HFFc6 (cell line): ENCODE measurements around the gene SUCNR1. TPM values are rescaled to one million over a fixed set of nuclear protein-coding genes. Genes with fewer than 3 reads are reported as not detected.
"Not testable (repeated sequence)": the region's sequence is repeated elsewhere in the genome, so short reads cannot be mapped to it uniquely, and the experiment has no call there.

Experiments used
- DNase-seq: peaks from one replicate; pipeline ENCODE4 v3.0.0-alpha.2; 2018
- H3K27ac Mint-ChIP-seq: 2 replicates; pipeline ENCODE4 v1.8.0; 2020; ENCODE audit warnings: mild to moderate bottlenecking, mixed read lengths
- H3K27me3 Mint-ChIP-seq: 2 replicates; pipeline ENCODE4 v1.8.0; 2021; ENCODE audit warnings: mild to moderate bottlenecking, moderate library complexity, mixed read lengths; ENCODE audit not compliant: insufficient read depth
- H3K36me3 Mint-ChIP-seq: 2 replicates; pipeline ENCODE4 v1.8.0; 2021; ENCODE audit warnings: low read depth, mixed read lengths
- H3K4me1 Mint-ChIP-seq: 2 replicates; pipeline ENCODE4 v1.8.0; 2020; ENCODE audit warnings: low read depth, mixed read lengths
- H3K4me3 Mint-ChIP-seq: 2 replicates; pipeline ENCODE4 v1.8.0; 2020; ENCODE audit warnings: mild to moderate bottlenecking, moderate library complexity, mixed read lengths
- H3K9me3 Mint-ChIP-seq: 2 replicates; pipeline ENCODE4 v1.8.0; 2020; ENCODE audit warnings: mild to moderate bottlenecking, mixed read lengths
- CTCF ChIP-seq: fragments of 200-600 bp; sonication (generic); IDR thresholded peaks from 2 replicates; pipeline ENCODE4 v1.5.0; 2021; ENCODE audit warnings: antibody characterized with exemption, mild to moderate bottlenecking
- total RNA-seq, 6 experiments: library from RNA; stranded (reverse); fragmentation: NEBNext Ultra II Directional; extraction: Animal tissue kit (Norgen Biotek cat#: 25700); gene quantifications; 2 replicates in 1 of 6; 3 replicates in 5 of 6; pipeline ENCODE4 v1.2.3, GENCODE V29; 2021

SUCNR1 gene
- total RNA-seq, 6 experiments from 2014 or later = not detected

- H3K36me3 Mint-ChIP-seq = no peaks in the 10 kb centered on the region
- no peak for DNase-seq
- H3K4me3 Mint-ChIP-seq = no peak overlapping the region
- peak; percentile 52 for TF ChIP-seq CTCF
- no peaks in the 10 kb centered on the region for H3K9me3 Mint-ChIP-seq
- peaks cover 50% of the 10 kb centered on the region for H3K4me1 Mint-ChIP-seq
- H3K27ac Mint-ChIP-seq = no peak overlapping the region
- H3K27me3 Mint-ChIP-seq = no peaks in the 10 kb centered on the region
Measured at GRCh38 chr3:151839313-151839631, 34.2 kb upstream of the SUCNR1 start.

- Mint-ChIP-seq H3K36me3 (0 out of 2 replicates have a peak, but pooled peaks cover 5% of the 10 kb centered on the region), H3K4me1 (peaks cover 38% of the 10 kb centered on the region), H3K27me3 (no peaks in the 10 kb centered on the region), H3K4me3 (peak overlapping the region; percentile 60), H3K27ac (peak overlapping the region; percentile 20), H3K9me3 (no peaks in the 10 kb centered on the region)
- no peak for TF ChIP-seq CTCF
- DNase-seq = peak; percentile 24
Measured at GRCh38 chr3:151841801-151842200, 31.6 kb upstream of the SUCNR1 start.

GRCh38 chr3:151843275-151843674, 30.2 kb upstream of the SUCNR1 start:
- Mint-ChIP-seq H3K4me3 (peak overlapping the region; percentile 32; the same call in 1 of the 2 replicates), H3K4me1 (peaks cover 30% of the 10 kb centered on the region), H3K27ac (peak overlapping the region; percentile 8; the same call in 1 of the 2 replicates), H3K36me3 (0 out of 2 replicates have a peak, but pooled peaks cover 5% of the 10 kb centered on the region), H3K27me3 (no peaks in the 10 kb centered on the region), H3K9me3 (no peaks in the 10 kb centered on the region)
- TF ChIP-seq CTCF = no peak
- DNase-seq = no peak

- Mint-ChIP-seq H3K27ac (no peak overlapping the region), H3K9me3 (peaks cover 5% of the 10 kb centered on the region), H3K4me1 (peaks cover 30% of the 10 kb centered on the region), H3K36me3 (peaks cover 15% of the 10 kb centered on the region; the same call in 1 of the 2 replicates), H3K4me3 (no peak overlapping the region), H3K27me3 (no peaks in the 10 kb centered on the region)
- no peak for TF ChIP-seq CTCF
- DNase-seq = no peak
Measured at GRCh38 chr3:151845306-151845905, 28.0 kb upstream of the SUCNR1 start.

GRCh38 chr3:151850065-151850464, 23.4 kb upstream of the SUCNR1 start:
- H3K27ac Mint-ChIP-seq, H3K9me3 Mint-ChIP-seq, H3K4me1 Mint-ChIP-seq, H3K27me3 Mint-ChIP-seq, H3K4me3 Mint-ChIP-seq, DNase-seq: not testable (repeated sequence)
- H3K36me3 Mint-ChIP-seq = peaks cover 22% of the 10 kb centered on the region; the same call in 1 of the 2 replicates

GRCh38 chr3:151852074-151852811, 21.2 kb upstream of the SUCNR1 start:
- peaks cover 5% of the 10 kb centered on the region for H3K9me3 Mint-ChIP-seq
- no peak overlapping the region for H3K4me3 Mint-ChIP-seq
- no peak for TF ChIP-seq CTCF
- peaks cover 18% of the 10 kb centered on the region; the same call in 1 of the 2 replicates for H3K36me3 Mint-ChIP-seq
- no peak overlapping the region for H3K27ac Mint-ChIP-seq
- no peak for DNase-seq
- H3K4me1 Mint-ChIP-seq = no peaks in the 10 kb centered on the region
- no peaks in the 10 kb centered on the region for H3K27me3 Mint-ChIP-seq
